Mesothelial cell of epicardium (in vitro differentiated cells): Measurements from ENCODE around the gene CUL7. TPM values are rescaled to one million over a fixed set of nuclear protein-coding genes. Genes with fewer than 3 reads are reported as not detected.

Source experiments
- DNase-seq, 2 experiments: peaks; one replicate each; pipeline ENCODE4 v3.0.0; 2021; ENCODE audit warnings: low spot score in 2 of 2; ENCODE audit not compliant: unreplicated experiment in 2 of 2
- H3K27ac Mint-ChIP-seq: 2 replicates; pipeline ENCODE4 v1.8.0; 2021; ENCODE audit warnings: mixed read lengths
- H3K27me3 Mint-ChIP-seq: 2 replicates; pipeline ENCODE4 v1.8.0; 2021; ENCODE audit warnings: low read depth, mixed read lengths
- H3K36me3 Mint-ChIP-seq: 2 replicates; pipeline ENCODE4 v1.8.0; 2021; ENCODE audit warnings: mixed read lengths
- H3K4me1 Mint-ChIP-seq: 2 replicates; pipeline ENCODE4 v1.8.0; 2021; ENCODE audit warnings: mixed read lengths
- H3K4me3 Mint-ChIP-seq: 2 replicates; pipeline ENCODE4 v1.8.0; 2021; ENCODE audit warnings: mild to moderate bottlenecking, moderate library complexity, mixed read lengths
- H3K9me3 Mint-ChIP-seq: 2 replicates; pipeline ENCODE4 v1.8.0; 2021; ENCODE audit warnings: mixed read lengths
- CTCF ChIP-seq: fragments of 200-600 bp; sonication (generic); IDR thresholded peaks from one replicate; pipeline ENCODE4 v1.5.0; 2021; ENCODE audit warnings: antibody characterized with exemption; ENCODE audit not compliant: unreplicated experiment
- total RNA-seq: library from RNA; stranded (reverse); gene quantifications from 3 replicates; pipeline ENCODE4 v1.2.1, GENCODE V29; 2021

The CUL7 gene
- total RNA-seq, 1 donor from 2014 or later = 90.9 TPM

DNA sequence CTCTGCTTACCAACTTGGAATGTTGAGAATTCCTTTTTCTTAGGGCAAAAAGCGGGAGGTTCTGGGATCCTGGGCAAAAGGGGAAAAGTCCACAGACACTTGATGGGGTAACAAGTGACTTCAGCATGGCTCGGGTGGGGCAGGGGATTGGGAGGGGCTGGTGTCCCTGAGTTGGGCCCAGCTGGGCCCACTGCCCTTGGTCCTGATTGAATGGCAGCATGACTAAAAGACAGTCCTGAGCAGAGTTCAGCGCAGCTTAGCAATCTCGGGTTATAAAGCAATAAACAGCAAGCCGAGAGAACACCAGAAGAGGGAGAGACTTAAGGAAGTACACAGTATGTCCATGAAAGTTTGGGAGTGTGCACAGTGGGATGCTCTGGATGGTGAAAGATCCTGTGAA lies 63.7 kb downstream of the CUL7 start:
- peaks cover 21% of the 10 kb centered on the region for H3K4me1 Mint-ChIP-seq
- no peaks in the 10 kb centered on the region for H3K27me3 Mint-ChIP-seq
- H3K9me3 Mint-ChIP-seq = no peaks in the 10 kb centered on the region
- no peak for DNase-seq
- TF ChIP-seq CTCF = no peak
- no peak overlapping the region for H3K4me3 Mint-ChIP-seq
- no peak overlapping the region for H3K27ac Mint-ChIP-seq
- H3K36me3 Mint-ChIP-seq = peaks cover 20% of the 10 kb centered on the region

- no peak overlapping the region for H3K27ac Mint-ChIP-seq
These were observed 65.1 kb downstream of the CUL7 start for GRCh38 chr6:42988486-42989020.

More at GRCh38 chr6:42988486-42989020, 65.1 kb downstream of the CUL7 start:
- Mint-ChIP-seq H3K4me1 (peaks cover 27% of the 10 kb centered on the region), H3K27me3 (no peaks in the 10 kb centered on the region), H3K4me3 (no peak overlapping the region), H3K9me3 (no peaks in the 10 kb centered on the region), H3K36me3 (peaks cover 19% of the 10 kb centered on the region)
- no peak for DNase-seq
- TF ChIP-seq CTCF = no peak

Other genes starting within 250 kb of the CUL7 start
- gene RPL7L1, start 174.2 kb downstream of the CUL7 start, total RNA-seq = 89.2 to 90.6 TPM (median 90.1 TPM) in 3 replicates
- not detected in 3 replicates for gene PTCRA, start 137.8 kb downstream of the CUL7 start, total RNA-seq
- 61.0 to 64.4 TPM (median 61.6 TPM) in 3 replicates for gene CNPY3, start 124.4 kb downstream of the CUL7 start, total RNA-seq
- gene GNMT, start 93.1 kb downstream of the CUL7 start, total RNA-seq = 1.2 to 1.7 TPM (median 1.4 TPM) in 3 replicates
- 31.2 to 32.9 TPM (median 32.3 TPM) in 3 replicates for gene PEX6, start 74.7 kb downstream of the CUL7 start, total RNA-seq
- gene PPP2R5D, start 69.3 kb downstream of the CUL7 start, total RNA-seq = 45.1 to 46.3 TPM (median 46.2 TPM) in 3 replicates
- gene MEA1, start 39.9 kb downstream of the CUL7 start, total RNA-seq = 56.3 to 64.2 TPM (median 60.1 TPM) in 3 replicates
- gene KLHDC3, start 39.6 kb downstream of the CUL7 start, total RNA-seq = 88.3 to 97.3 TPM (median 95.1 TPM) in 3 replicates
- gene RRP36, start 32.2 kb downstream of the CUL7 start, total RNA-seq = 44.2 to 45.9 TPM (median 45.1 TPM) in 3 replicates
- 50.5 to 55.5 TPM (median 54.9 TPM) in 3 replicates for gene MRPL2, start 5.6 kb upstream of the CUL7 start, total RNA-seq
- 61.9 to 69.2 TPM (median 69.0 TPM) in 3 replicates for gene KLC4, start 5.8 kb upstream of the CUL7 start, total RNA-seq
- 303 to 313 TPM (median 308 TPM) in 3 replicates for gene PTK7, start 22.5 kb upstream of the CUL7 start, total RNA-seq
- gene SRF, start 117.4 kb upstream of the CUL7 start, total RNA-seq = 52.0 to 52.8 TPM (median 52.2 TPM) in 3 replicates
- 65.5 to 72.1 TPM (median 71.6 TPM) in 3 replicates for gene CUL9, start 128.3 kb upstream of the CUL7 start, total RNA-seq
- 49.0 to 52.3 TPM (median 49.4 TPM) in 3 replicates for gene DNPH1, start 175.6 kb upstream of the CUL7 start, total RNA-seq
- gene TTBK1, start 189.6 kb upstream of the CUL7 start, total RNA-seq = 0.29 to 0.34 TPM (median 0.29 TPM) in 3 replicates
- gene SLC22A7, start 244.4 kb upstream of the CUL7 start, total RNA-seq = not detected in 3 replicates